ENCODE results near the gene ZNF154.

Gene ZNF154

DNA sequence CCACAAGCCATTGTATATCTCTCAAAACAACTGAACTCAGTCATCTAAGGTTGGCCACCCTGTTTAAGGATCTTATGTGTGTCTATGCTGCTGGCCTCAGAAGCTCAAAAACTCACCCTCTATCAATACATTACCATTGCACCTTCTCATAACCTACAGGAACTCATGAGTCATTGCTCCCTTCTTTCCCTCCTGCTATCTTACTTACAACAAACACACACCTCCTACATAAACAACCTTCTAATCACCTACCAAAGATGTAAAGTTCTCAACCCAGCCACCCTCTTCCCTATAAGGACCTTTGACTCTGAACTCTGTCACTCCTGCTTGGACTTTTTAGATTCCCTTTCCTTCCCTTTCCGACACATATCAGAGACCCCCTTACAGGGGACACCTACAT is 53.6 kb downstream of the ZNF154 start:
- Mint-ChIP-seq H3K27ac (peak overlapping the region in 1 of 2 donors; percentile 13), H3K27me3 (peaks cover 21% of the 10 kb centered on the region), H3K9me3 (peaks cover 54 to 55% of the 10 kb centered on the region in 2 donors), H3K4me1 (peaks cover 7% of the 10 kb centered on the region), H3K4me3 (no peak overlapping the region)
- DNase-seq (no peak), ATAC-seq (no peak)

DNA sequence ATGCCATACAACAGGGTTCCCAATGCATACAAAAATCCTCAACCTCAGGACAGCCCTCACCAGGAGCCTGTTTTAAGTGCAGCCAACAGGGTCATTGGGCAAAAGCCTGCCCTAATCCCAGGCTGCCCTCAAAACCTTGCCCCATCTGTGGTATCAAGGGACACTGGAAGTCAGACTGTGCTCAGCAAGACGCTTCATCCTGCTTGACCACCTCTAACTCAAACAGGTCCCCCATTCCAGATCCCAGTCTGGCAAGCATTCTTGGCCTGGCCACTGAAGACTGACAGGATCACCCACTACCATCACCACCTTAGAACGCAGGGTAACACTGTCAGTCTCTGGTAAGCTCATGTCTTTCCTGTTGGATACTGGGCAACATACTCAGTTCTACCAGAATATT is 55.3 kb downstream of the ZNF154 start:
- Mint-ChIP-seq H3K4me3 (no peak overlapping the region), H3K27ac (no peak overlapping the region), H3K9me3 (peaks cover 54 to 58% of the 10 kb centered on the region in 2 donors), H3K27me3 (peaks cover 19% of the 10 kb centered on the region), H3K4me1 (peaks cover 7% of the 10 kb centered on the region)
- no peak for ATAC-seq
- DNase-seq, result no peak

DNA sequence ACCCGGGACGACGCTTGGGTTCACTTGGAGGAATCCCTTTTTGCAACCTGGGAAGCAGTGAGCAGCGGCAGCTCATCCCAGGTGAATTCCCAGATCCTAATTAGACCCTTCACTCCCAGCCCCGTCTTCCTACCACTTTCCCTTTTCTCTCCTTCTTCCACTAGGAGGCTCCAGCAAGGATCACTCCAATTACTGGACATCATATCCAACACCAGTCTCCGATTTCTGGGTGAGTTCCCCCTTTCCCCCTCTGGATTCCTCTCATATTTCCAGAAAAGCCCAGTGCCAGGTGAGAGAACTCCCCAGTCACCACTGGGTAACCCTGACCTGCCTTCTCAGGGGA is 57.4 kb downstream of the ZNF154 start:
- no peak for DNase-seq
- Mint-ChIP-seq H3K27me3 (peaks cover 18% of the 10 kb centered on the region), H3K9me3 (peaks cover 57 to 76% of the 10 kb centered on the region in 2 donors), H3K27ac (peak overlapping the region in 1 of 2 donors; percentile 58), H3K4me1 (peaks cover 7% of the 10 kb centered on the region), H3K4me3 (peak overlapping the region in 1 of 2 donors; percentile 49)
- ATAC-seq, result no peak

DNA sequence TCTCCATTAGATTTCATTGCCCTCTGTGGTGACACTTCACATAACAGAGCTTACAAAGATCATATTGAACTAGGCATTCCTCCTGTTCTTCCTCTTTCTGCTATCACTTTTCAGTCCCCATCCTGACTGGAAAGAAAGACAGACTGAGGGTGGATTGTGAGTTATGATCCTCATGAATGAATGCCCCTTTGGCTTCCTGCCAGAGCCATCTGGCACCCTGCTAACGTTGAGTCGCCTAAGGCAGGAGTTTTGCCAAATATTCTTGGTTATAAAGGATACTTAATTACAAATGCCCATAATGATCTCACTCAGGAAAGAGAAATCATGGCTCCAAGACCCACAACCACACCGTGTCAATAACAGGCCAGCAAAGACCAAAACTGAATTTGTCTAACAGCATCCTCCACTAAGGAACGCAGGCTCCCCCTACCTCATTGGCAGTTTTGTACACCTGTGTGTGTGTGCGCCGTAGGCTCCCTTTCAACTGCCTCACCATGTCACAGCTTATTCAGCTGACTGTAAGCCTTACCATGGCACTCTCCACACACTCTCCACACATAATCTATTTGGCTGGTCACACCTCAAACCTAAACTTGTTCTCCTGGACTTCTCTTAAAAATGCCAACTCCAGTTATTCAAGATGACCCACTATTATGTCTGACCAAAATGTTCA is 60.5 kb downstream of the ZNF154 start:
- H3K27me3 Mint-ChIP-seq, result no peaks in the 10 kb centered on the region
- no peak overlapping the region for H3K27ac Mint-ChIP-seq
- no peak for DNase-seq
- H3K4me3 Mint-ChIP-seq, result no peak overlapping the region
- peaks cover 7% of the 10 kb centered on the region for H3K4me1 Mint-ChIP-seq
- ATAC-seq, result no peak
- H3K9me3 Mint-ChIP-seq, result peaks cover 38 to 55% of the 10 kb centered on the region in 2 donors

Data from stimulated activated naive CD8-positive, alpha-beta T cell treated with anti-CD3 and anti-CD28 coated beads, Interleukin-15, amount 100 ng/mL, for 72 hours (primary cell).